Activated CD4-positive, alpha-beta T cell treated with anti-CD3 and anti-CD28 coated beads, Interleukin-10, Interleukin-2, amounts not matched to agents 100 ng/mL and 50 ng/mL, durations not matched to agents 16 hours and 8 hours (primary cell): ENCODE results near the gene SLIT3.
A peak's percentile ranks its signal among the peaks of the same experiment; 100 is the strongest.

Experiments
- DNase-seq: peaks from one replicate; pipeline ENCODE4 v3.0.0-alpha.2; 2020

The SLIT3 gene

GRCh38 chr5:168813184-168813968 is 487.6 kb downstream of the SLIT3 start:
- DNase-seq: no peak

GRCh38 chr5:168810641-168811040 is 490.3 kb downstream of the SLIT3 start:
- DNase-seq: no peak

- DNase-seq: no peak
Observed at GRCh38 chr5:168809218-168809617, 491.7 kb downstream of the SLIT3 start.

- no peak for DNase-seq
Observed at GRCh38 chr5:168808051-168808616, 492.8 kb downstream of the SLIT3 start.

- no peak for DNase-seq
Observed at GRCh38 chr5:168807287-168807686, 493.7 kb downstream of the SLIT3 start.

- no peak for DNase-seq
Observed at GRCh38 chr5:168803541-168803940, 497.4 kb downstream of the SLIT3 start.

GRCh38 chr5:168802337-168802736 is 498.6 kb downstream of the SLIT3 start:
- DNase-seq: peak; percentile 71

GRCh38 chr5:168801567-168801966 is 499.4 kb downstream of the SLIT3 start:
- peak; percentile 28 for DNase-seq

- DNase-seq: no peak
Observed at GRCh38 chr5:168800701-168801100, 500.2 kb downstream of the SLIT3 start.

- DNase-seq: peak; percentile 68
Observed at GRCh38 chr5:168798065-168799023, 502.6 kb downstream of the SLIT3 start.

GRCh38 chr5:168796593-168797580 is 504.1 kb downstream of the SLIT3 start:
- no peak for DNase-seq

GRCh38 chr5:168796000-168796399 is 504.9 kb downstream of the SLIT3 start:
- DNase-seq: no peak

GRCh38 chr5:168793841-168794837 is 506.8 kb downstream of the SLIT3 start:
- peak; percentile 68 for DNase-seq

- DNase-seq: no peak
Observed at GRCh38 chr5:168792678-168793077, 508.3 kb downstream of the SLIT3 start.

- DNase-seq: no peak
Observed at GRCh38 chr5:168790671-168791250, 510.2 kb downstream of the SLIT3 start.

GRCh38 chr5:168790002-168790635 is 510.8 kb downstream of the SLIT3 start:
- no peak for DNase-seq

GRCh38 chr5:168788786-168789185 is 512.2 kb downstream of the SLIT3 start:
- no peak for DNase-seq

GRCh38 chr5:168788107-168788506 is 512.8 kb downstream of the SLIT3 start:
- DNase-seq: no peak

- no peak for DNase-seq
Observed at GRCh38 chr5:168786147-168786546, 514.8 kb downstream of the SLIT3 start.

- no peak for DNase-seq
Observed at GRCh38 chr5:168784454-168784853, 516.5 kb downstream of the SLIT3 start.
